SK-N-SH (cell line): ENCODE data around the gene FKBP9. TPM values are rescaled to one million over a fixed set of nuclear protein-coding genes. Genes with fewer than 3 reads are reported as not detected.

Source experiments
- CTCF ChIA-PET: fragments of 300-600, 350-600 bp; formaldehyde crosslinking; extraction: SDS; loops from one replicate; lab custom pipeline; 2021; lab: Yijun Ruan, JAX
- POLR2A ChIA-PET: fragments of 350-600 bp; sonication (Branson Sonifier 250); formaldehyde crosslinking; extraction: SDS; loops from one replicate; lab custom pipeline; 2020; ENCODE audit warnings: antibody characterized with exemption, inconsistent platforms; lab: Yijun Ruan, JAX
- DNase-seq: peaks from one replicate; pipeline ENCODE4 v3.0.0; 2012
- H2AFZ ChIP-seq: fragments of 200-600 bp; sonication (generic); 2 replicates; pipeline ENCODE4 v1.8.1; 2016; ENCODE audit warnings: antibody characterized with exemption, mild to moderate bottlenecking, low read depth
- H3F3A ChIP-seq: fragments of 200-600 bp; sonication (generic); replicated peaks from 2 replicates; pipeline ENCODE3; 2016; ENCODE audit warnings: antibody characterized with exemption, mild to moderate bottlenecking; ENCODE audit not compliant: insufficient read depth
- H3K27ac ChIP-seq, 2 experiments: fragments of 200-500 bp in 1 of 2; fragments of 200-600 bp in 1 of 2; sonication (Bioruptor generic) in 1 of 2; sonication (generic), shearing (Covaris generic) in 1 of 2; 2 replicates each; pipeline versions ENCODE4 v1.5.1 to v1.6.1; 2014 to 2016; ENCODE audit warnings: low read depth in 2 of 2, inconsistent platforms in 1 of 2, low read length in 1 of 2, mild to moderate bottlenecking in 1 of 2, mixed read lengths in 1 of 2
- H3K27me3 ChIP-seq: fragments of 200-600 bp; sonication (generic), shearing (Covaris generic); 2 replicates; pipeline ENCODE4 v1.6.1; 2016; ENCODE audit warnings: mixed run types; ENCODE audit not compliant: insufficient read depth
- H3K36me3 ChIP-seq, 2 experiments: fragments of 200-500 bp in 1 of 2; fragments of 200-600 bp in 1 of 2; sonication (Bioruptor generic) in 1 of 2; sonication (generic) in 1 of 2; replicated peaks in 1 of 2; 2 replicates each; pipeline versions ENCODE3 to v1.5.1; 2014 to 2016; ENCODE audit warnings: low read length in 1 of 2, mild to moderate bottlenecking in 1 of 2; ENCODE audit not compliant: insufficient read depth in 2 of 2, control insufficient read depth in 1 of 2
- H3K4me1 ChIP-seq, 2 experiments: fragments of 200-500 bp in 1 of 2; fragments of 200-600 bp in 1 of 2; sonication (Bioruptor generic) in 1 of 2; sonication (generic), shearing (Covaris generic) in 1 of 2; 2 replicates each; pipeline versions ENCODE4 v1.5.1 to v1.6.1; 2014 to 2016; ENCODE audit warnings: low read depth in 1 of 2, low read length in 1 of 2, mixed run types in 1 of 2; ENCODE audit not compliant: insufficient read depth in 2 of 2, control insufficient read depth in 1 of 2
- H3K4me2 ChIP-seq: fragments of 200-600 bp; sonication (generic), shearing (Covaris generic); 2 replicates; pipeline ENCODE4 v1.6.1; 2017; ENCODE audit warnings: mixed run types
- H3K4me3 ChIP-seq, 2 experiments: fragments of 200-500 bp in 1 of 2; fragments of 200-600 bp in 1 of 2; sonication (Bioruptor generic) in 1 of 2; sonication (generic), shearing (Covaris generic) in 1 of 2; 2 replicates each; pipeline versions ENCODE4 v1.5.1 to v1.8.1; 2014 to 2016; ENCODE audit warnings: low read depth in 2 of 2, inconsistent platforms in 1 of 2, low read length in 1 of 2, mild to moderate bottlenecking in 1 of 2, mixed read lengths in 1 of 2, moderate library complexity in 1 of 2
- H3K79me2 ChIP-seq: fragments of 200-600 bp; sonication (generic); 2 replicates; pipeline ENCODE4 v1.8.1; 2017; ENCODE audit warnings: mild to moderate bottlenecking; ENCODE audit not compliant: insufficient read depth
- H3K9ac ChIP-seq: fragments of 200-600 bp; sonication (generic); 2 replicates; pipeline ENCODE4 v1.6.1; 2017; ENCODE audit warnings: mixed run types
- H3K9me2 ChIP-seq: fragments of 200-600 bp; sonication (generic); 2 replicates; pipeline ENCODE4 v1.6.1; 2017; ENCODE audit warnings: mixed run types
- H3K9me3 ChIP-seq: fragments of 200-600 bp; sonication (generic); 2 replicates; pipeline ENCODE4 v1.6.1; 2017; ENCODE audit warnings: mixed run types, mild to moderate bottlenecking, moderate library complexity
- H4K20me1 ChIP-seq: fragments of 200-600 bp; sonication (generic); 2 replicates; pipeline ENCODE4 v1.6.1; 2017; ENCODE audit warnings: mild to moderate bottlenecking, mixed run types; ENCODE audit not compliant: insufficient read depth
- CHD2 ChIP-seq: fragments of 150-350 bp; IDR thresholded peaks from 2 replicates; pipeline ENCODE4 v1.6.1; 2018; ENCODE audit warnings: low read length; ENCODE audit not compliant: partially characterized antibody
- ELF1 ChIP-seq: IDR thresholded peaks from 2 replicates; pipeline ENCODE4 v1.4.0; 2012
- EP300 ChIP-seq, 2 experiments: IDR thresholded peaks; 2 replicates each; pipeline versions ENCODE4 v1.4.0 to v1.6.1; 2012; ENCODE audit warnings: borderline replicate concordance in 1 of 2, low read depth in 1 of 2, low read length in 1 of 2
- FOSL2 ChIP-seq: IDR thresholded peaks from 2 replicates; pipeline ENCODE4 v1.4.0; 2012; ENCODE audit warnings: low read depth, mild to moderate bottlenecking, moderate library complexity, borderline replicate concordance
- FOXJ3 ChIP-seq: sonication (generic); formaldehyde crosslinking; IDR thresholded peaks from 2 replicates; pipeline ENCODE4 v1.5.1; 2020; ENCODE audit warnings: mild to moderate bottlenecking, missing genetic modification reagents
- FOXM1 ChIP-seq: IDR thresholded peaks from 2 replicates; pipeline ENCODE4 v1.4.0; 2012; ENCODE audit warnings: low read depth, mild to moderate bottlenecking
- GABPA ChIP-seq: IDR thresholded peaks from 2 replicates; pipeline ENCODE4 v1.4.0; 2012; ENCODE audit warnings: low read depth, mild to moderate bottlenecking
- JUND ChIP-seq: IDR thresholded peaks from 2 replicates; pipeline ENCODE4 v1.4.0; 2012
- MEF2A ChIP-seq: IDR thresholded peaks from 2 replicates; pipeline ENCODE4 v1.4.0; 2012; ENCODE audit warnings: low read depth, borderline replicate concordance
- MXI1 ChIP-seq: IDR thresholded peaks from 2 replicates; pipeline ENCODE4 v1.6.1; 2012; ENCODE audit warnings: mild to moderate bottlenecking, low read depth, low read length, improper control_type of control experiment
- NFIC ChIP-seq: IDR thresholded peaks from 2 replicates; pipeline ENCODE4 v1.4.0; 2012; ENCODE audit warnings: borderline replicate concordance
- POLR2AphosphoS5 ChIP-seq: IDR thresholded peaks from 2 replicates; pipeline ENCODE4 v1.6.1; 2012; ENCODE audit warnings: low read depth, low read length
- RAD21 ChIP-seq: IDR thresholded peaks from 2 replicates; pipeline ENCODE4 v1.6.1; 2012; ENCODE audit warnings: mild to moderate bottlenecking, low read length
- RFX5 ChIP-seq: IDR thresholded peaks from 2 replicates; pipeline ENCODE4 v1.6.1; 2012; ENCODE audit warnings: mild to moderate bottlenecking, improper control_type of control experiment, low read length
- RXRA ChIP-seq: IDR thresholded peaks from 2 replicates; pipeline ENCODE4 v1.4.0; 2012; ENCODE audit warnings: low read depth, mild to moderate bottlenecking, borderline replicate concordance
- TEAD4 ChIP-seq: IDR thresholded peaks from 2 replicates; pipeline ENCODE4 v1.4.0; 2012; ENCODE audit warnings: mild to moderate bottlenecking, borderline replicate concordance; ENCODE audit not compliant: insufficient read depth
- WGBS: methylation state at CpG from one replicate; pipeline ENCODE4 v1.1.6; 2017; ENCODE audit warnings: low lambda C conversion rate; 5-methylcytosine and 5-hydroxymethylcytosine counted together
- polyA plus RNA-seq, 3 experiments: library from polyadenylated mRNA; depleted of rRNA; stranded (reverse); fragments of >200 nt; gene quantifications; 2 replicates each; pipeline ENCODE4 v1.2.3, GENCODE V29; 2012
- TF ChIP-seq, protein P1 (sequence below): IDR thresholded peaks from 2 replicates; pipeline ENCODE4 v1.6.1; 2012; ENCODE audit warnings: mild to moderate bottlenecking, low read depth, low read length, moderate library complexity
- TF ChIP-seq, protein P2 (sequence below): IDR thresholded peaks from 2 replicates; pipeline ENCODE4 v1.4.0; 2012; ENCODE audit warnings: low read depth, borderline replicate concordance
- TF ChIP-seq, protein P3 (sequence below): IDR thresholded peaks from 2 replicates; pipeline ENCODE4 v1.4.0; 2012; ENCODE audit warnings: low read depth, borderline replicate concordance

FKBP9 gene
- polyA plus RNA-seq, 1 of the 3 experiments (the other 2 are of a cell fraction) = 211 TPM

DNA sequence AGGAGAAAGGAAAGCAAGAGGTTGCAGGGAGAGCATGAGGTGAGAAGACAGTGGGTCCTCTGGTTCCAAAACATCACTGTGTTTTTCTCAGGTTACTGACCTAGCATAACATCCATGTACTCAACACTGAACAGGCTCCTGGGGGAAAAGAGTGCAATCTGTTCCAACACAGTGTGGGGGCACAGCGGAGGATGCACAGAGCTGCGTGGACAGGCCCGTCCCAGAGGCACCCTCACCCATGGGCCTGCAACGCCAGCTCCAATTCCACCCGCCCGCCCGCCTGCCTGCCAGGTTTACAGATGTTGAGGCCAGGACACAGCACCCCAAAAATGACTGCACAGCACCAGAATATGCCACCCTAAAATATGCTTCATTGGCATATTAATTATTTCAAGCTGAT, 26.9 kb upstream of the FKBP9 start:
- peaks cover 37% of the 10 kb centered on the region for H3K79me2 ChIP-seq
- H3K27me3 ChIP-seq = no peaks in the 10 kb centered on the region
- H3K4me2 ChIP-seq = no peak overlapping the region
- no peak overlapping the region for H3K4me3 ChIP-seq
- no peak overlapping the region for H3K27ac ChIP-seq
- H3K9me2 ChIP-seq = no peaks in the 10 kb centered on the region
- no peak overlapping the region for H3K9ac ChIP-seq
- TF ChIP-seq, protein P1, sequence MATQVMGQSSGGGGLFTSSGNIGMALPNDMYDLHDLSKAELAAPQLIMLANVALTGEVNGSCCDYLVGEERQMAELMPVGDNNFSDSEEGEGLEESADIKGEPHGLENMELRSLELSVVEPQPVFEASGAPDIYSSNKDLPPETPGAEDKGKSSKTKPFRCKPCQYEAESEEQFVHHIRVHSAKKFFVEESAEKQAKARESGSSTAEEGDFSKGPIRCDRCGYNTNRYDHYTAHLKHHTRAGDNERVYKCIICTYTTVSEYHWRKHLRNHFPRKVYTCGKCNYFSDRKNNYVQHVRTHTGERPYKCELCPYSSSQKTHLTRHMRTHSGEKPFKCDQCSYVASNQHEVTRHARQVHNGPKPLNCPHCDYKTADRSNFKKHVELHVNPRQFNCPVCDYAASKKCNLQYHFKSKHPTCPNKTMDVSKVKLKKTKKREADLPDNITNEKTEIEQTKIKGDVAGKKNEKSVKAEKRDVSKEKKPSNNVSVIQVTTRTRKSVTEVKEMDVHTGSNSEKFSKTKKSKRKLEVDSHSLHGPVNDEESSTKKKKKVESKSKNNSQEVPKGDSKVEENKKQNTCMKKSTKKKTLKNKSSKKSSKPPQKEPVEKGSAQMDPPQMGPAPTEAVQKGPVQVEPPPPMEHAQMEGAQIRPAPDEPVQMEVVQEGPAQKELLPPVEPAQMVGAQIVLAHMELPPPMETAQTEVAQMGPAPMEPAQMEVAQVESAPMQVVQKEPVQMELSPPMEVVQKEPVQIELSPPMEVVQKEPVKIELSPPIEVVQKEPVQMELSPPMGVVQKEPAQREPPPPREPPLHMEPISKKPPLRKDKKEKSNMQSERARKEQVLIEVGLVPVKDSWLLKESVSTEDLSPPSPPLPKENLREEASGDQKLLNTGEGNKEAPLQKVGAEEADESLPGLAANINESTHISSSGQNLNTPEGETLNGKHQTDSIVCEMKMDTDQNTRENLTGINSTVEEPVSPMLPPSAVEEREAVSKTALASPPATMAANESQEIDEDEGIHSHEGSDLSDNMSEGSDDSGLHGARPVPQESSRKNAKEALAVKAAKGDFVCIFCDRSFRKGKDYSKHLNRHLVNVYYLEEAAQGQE = no peak
- TF ChIP-seq TEAD4 (no peak), FOXM1 (no peak), CHD2 (no peak), NFIC (no peak), EP300 (IDR thresholded peaks at IDR 0.05; ENCODE audit: borderline replicate concordance in 1 of 2, low read depth in 1 of 2, low read length in 1 of 2) (no peak), JUND (no peak), MEF2A (no peak), MXI1 (no peak), GABPA (no peak), POLR2AphosphoS5 (no peak), RXRA (no peak), FOSL2 (no peak), ELF1 (no peak), FOXJ3 (no peak), RAD21 (no peak), RFX5 (no peak)
- TF ChIP-seq, protein P2, sequence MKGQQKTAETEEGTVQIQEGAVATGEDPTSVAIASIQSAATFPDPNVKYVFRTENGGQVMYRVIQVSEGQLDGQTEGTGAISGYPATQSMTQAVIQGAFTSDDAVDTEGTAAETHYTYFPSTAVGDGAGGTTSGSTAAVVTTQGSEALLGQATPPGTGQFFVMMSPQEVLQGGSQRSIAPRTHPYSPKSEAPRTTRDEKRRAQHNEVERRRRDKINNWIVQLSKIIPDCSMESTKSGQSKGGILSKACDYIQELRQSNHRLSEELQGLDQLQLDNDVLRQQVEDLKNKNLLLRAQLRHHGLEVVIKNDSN = no peak
- TF ChIP-seq, protein P3, sequence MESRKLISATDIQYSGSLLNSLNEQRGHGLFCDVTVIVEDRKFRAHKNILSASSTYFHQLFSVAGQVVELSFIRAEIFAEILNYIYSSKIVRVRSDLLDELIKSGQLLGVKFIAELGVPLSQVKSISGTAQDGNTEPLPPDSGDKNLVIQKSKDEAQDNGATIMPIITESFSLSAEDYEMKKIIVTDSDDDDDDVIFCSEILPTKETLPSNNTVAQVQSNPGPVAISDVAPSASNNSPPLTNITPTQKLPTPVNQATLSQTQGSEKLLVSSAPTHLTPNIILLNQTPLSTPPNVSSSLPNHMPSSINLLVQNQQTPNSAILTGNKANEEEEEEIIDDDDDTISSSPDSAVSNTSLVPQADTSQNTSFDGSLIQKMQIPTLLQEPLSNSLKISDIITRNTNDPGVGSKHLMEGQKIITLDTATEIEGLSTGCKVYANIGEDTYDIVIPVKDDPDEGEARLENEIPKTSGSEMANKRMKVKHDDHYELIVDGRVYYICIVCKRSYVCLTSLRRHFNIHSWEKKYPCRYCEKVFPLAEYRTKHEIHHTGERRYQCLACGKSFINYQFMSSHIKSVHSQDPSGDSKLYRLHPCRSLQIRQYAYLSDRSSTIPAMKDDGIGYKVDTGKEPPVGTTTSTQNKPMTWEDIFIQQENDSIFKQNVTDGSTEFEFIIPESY = no peak
- no peaks in the 10 kb centered on the region for H4K20me1 ChIP-seq
- ChIA-PET CTCF (interaction anchor here (1.7 to 2.2 kb wide), 3 partner anchors 84 to 178 kb away, joined by 4 to 9 read pairs (median 5); partner anchors contain the start of gene RP9), POLR2A (no interaction called here)
- no peaks in the 10 kb centered on the region for H3F3A ChIP-seq
- no peaks in the 10 kb centered on the region for H3K9me3 ChIP-seq
- no peaks in the 10 kb centered on the region; a peak in 1 of 4 replicates for H3K4me1 ChIP-seq
- H2AFZ ChIP-seq = no peak overlapping the region
- H3K36me3 ChIP-seq = peaks cover 37 to 49% of the 10 kb centered on the region in 2 experiments
- DNase-seq = no peak
- 94% methylated on average over 7 of the region's 7 CpGs for WGBS
